K562 (cell line): ENCODE data around the gene CIAO3. TPM values are rescaled to one million over a fixed set of nuclear protein-coding genes. Genes with fewer than 3 reads are reported as not detected.

Source experiments
- FIP1L1 ChIP-seq: fragments of 200-400 bp; formaldehyde crosslinking; IDR thresholded peaks from 2 replicates; pipeline ENCODE4 v1.6.1; 2018; ENCODE audit warnings: mild to moderate bottlenecking, low read depth, low read length; ENCODE audit not compliant: poor library complexity, severe bottlenecking
- PRDM10 ChIP-seq: fragments of 450-650 bp; IDR thresholded peaks from 2 replicates; pipeline ENCODE4 v1.6.1; 2018; ENCODE audit not compliant: partially characterized antibody
- polyA plus RNA-seq, 8 experiments: library from polyadenylated mRNA; depleted of rRNA in 4 of 8; stranded (reverse) in 5 of 8; unstranded in 3 of 8; fragments of >200 nt; fragmentation: Nextera tagmentation in 2 of 8; fragmentation: Illumina TruSeq in 1 of 8; extraction: Ambion mirVana in 2 of 8; extraction: Trizol in 1 of 8; gene quantifications; 2 replicates each; pipeline versions ENCODE4 v1.2.1 to v1.2.3, GENCODE V29; 2011 to 2014; ENCODE audit warnings: inconsistent platforms in 1 of 8, missing spikeins in 1 of 8
- total RNA-seq, 7 experiments: library from RNA; depleted of rRNA in 6 of 7; stranded (reverse); fragments of >200 nt in 6 of 7; fragmentation: Illumina TruSeq in 2 of 7; extraction: Trizol in 2 of 7; gene quantifications; 2 replicates each; pipeline versions ENCODE4 v1.2.1 to v1.2.3, GENCODE V29; 2011 to 2021; ENCODE audit warnings: low replicate concordance in 1 of 7
- TF ChIP-seq, protein P1 (sequence below): IDR thresholded peaks from 2 replicates; pipeline ENCODE4 v1.6.1; 2012; ENCODE audit warnings: low read depth, low read length, improper control_type of control experiment, borderline replicate concordance

The CIAO3 gene
- total and polyA plus RNA-seq, 9 of the 15 experiments (the other 6 are each of a cell fraction or from before 2014, with no cell fraction given) = 2.2 to 35.6 (median 18.7) TPM

DNA sequence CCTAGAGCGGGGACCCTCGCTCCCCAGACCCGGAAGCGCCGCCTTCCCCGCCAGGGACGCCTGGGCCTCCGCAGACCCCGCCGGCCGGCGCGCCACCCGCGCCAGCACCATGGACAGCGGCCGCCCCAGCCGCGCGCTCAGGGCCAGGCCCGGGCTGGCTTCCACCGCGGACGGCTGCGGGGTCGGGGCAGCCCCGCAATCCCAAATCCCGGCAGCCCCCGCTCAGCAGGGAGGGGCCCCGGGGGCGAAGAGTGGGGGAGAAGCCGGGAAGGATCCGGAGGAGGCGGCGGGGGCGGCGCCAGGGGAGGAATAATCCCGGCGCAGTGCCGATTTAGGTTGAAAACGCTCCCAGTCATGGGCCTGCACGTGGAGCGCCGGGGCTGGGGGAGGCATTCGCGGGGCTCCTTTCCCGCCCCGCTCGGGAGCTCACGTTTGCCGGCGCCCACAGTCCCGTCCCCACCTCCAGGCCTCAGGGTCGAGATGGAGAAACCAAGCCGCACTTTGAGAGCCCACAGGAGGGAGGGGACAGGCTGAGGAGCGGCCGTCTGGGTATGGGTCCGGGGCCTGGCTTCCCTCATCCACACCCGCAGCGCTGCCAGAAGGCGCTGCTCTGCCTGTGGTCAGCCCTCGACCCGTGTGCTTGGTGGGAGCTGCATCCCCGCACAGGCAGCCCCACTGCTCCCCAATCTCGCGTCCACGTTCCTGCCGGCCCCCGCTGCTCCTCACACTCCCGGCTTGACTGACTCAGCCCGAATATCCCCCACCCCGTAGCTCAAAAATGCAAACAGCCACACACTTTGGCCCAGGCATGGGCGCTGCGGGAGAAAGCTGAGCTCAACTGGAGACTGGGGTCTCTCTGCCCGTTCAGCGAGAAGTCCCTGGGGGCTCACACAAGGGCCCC, 39.9 kb downstream of the CIAO3 start (continued):
- no peak for TF ChIP-seq PRDM10
- TF ChIP-seq FIP1L1 = peak; percentile 62
- TF ChIP-seq, protein P1, sequence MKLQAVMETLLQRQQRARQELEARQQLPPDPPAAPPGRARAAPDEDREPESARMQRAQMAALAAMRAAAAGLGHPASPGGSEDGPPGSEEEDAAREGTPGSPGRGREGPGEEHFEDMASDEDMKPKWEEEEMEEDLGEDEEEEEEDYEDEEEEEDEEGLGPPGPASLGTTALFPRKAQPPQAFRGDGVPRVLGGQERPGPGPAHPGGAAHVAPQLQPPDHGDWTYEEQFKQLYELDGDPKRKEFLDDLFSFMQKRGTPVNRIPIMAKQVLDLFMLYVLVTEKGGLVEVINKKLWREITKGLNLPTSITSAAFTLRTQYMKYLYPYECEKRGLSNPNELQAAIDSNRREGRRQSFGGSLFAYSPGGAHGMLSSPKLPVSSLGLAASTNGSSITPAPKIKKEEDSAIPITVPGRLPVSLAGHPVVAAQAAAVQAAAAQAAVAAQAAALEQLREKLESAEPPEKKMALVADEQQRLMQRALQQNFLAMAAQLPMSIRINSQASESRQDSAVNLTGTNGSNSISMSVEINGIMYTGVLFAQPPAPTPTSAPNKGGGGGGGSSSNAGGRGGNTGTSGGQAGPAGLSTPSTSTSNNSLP = no peak
